OCI-LY7 (cell line): Measurements from ENCODE around the gene ZC3H12A. TPM values are rescaled to one million over a fixed set of nuclear protein-coding genes. Genes with fewer than 3 reads are reported as not detected.

ENCODE experiments used
- BruUV-seq: library from RNA; stranded (reverse); fragments of 400-500 nt; replicated peaks from 2 replicates; lab custom pipeline; 2021; lab: Mats Ljungman, UMichigan
- CTCF ChIA-PET: fragments of 300-600 bp; sonication (Branson Sonifier 250); formaldehyde crosslinking; loops from one replicate; lab custom pipeline; 2022; ENCODE audit warnings: antibody characterized with exemption; ENCODE audit not compliant: unreplicated experiment; lab: Charles Lee
- POLR2A ChIA-PET: fragments of 300-600 bp; sonication (Branson Sonifier 250); formaldehyde crosslinking; loops from one replicate; lab custom pipeline; 2022; ENCODE audit warnings: antibody characterized with exemption; lab: Charles Lee
- DNase-seq: peaks from one replicate; pipeline ENCODE4 v3.0.0-alpha.2; 2015; ENCODE audit warnings: low spot score
- H2AFZ ChIP-seq: fragments of 200-600 bp; sonication (generic), shearing (Covaris generic); 2 replicates; pipeline ENCODE4 v1.6.1; 2014; ENCODE audit warnings: mild to moderate bottlenecking, antibody characterized with exemption, low read length, moderate library complexity
- H3K27ac ChIP-seq: fragments of 200-600 bp; sonication (generic); 2 replicates; pipeline ENCODE4 v1.5.1; 2014; ENCODE audit warnings: mixed run types, low read depth, mild to moderate bottlenecking, moderate library complexity, low read length, inconsistent platforms; ENCODE audit not compliant: poor library complexity, severe bottlenecking
- H3K36me3 ChIP-seq: fragments of 200-600 bp; sonication (generic); 2 replicates; pipeline ENCODE4 v1.6.1; 2014; ENCODE audit warnings: mild to moderate bottlenecking, antibody characterized with exemption, low read length, moderate library complexity, mixed read lengths; ENCODE audit not compliant: insufficient read depth
- H3K4me1 ChIP-seq: fragments of 200-600 bp; sonication (generic); 2 replicates; pipeline ENCODE4 v1.5.1; 2014; ENCODE audit warnings: mild to moderate bottlenecking, low read length; ENCODE audit not compliant: insufficient read depth, poor library complexity, severe bottlenecking
- H3K4me2 ChIP-seq: fragments of 200-600 bp; sonication (generic); 2 replicates; pipeline ENCODE4 v1.6.1; 2014; ENCODE audit warnings: mild to moderate bottlenecking, low read length
- H3K4me3 ChIP-seq: fragments of 200-600 bp; sonication (generic); 2 replicates; pipeline ENCODE4 v1.5.1; 2014; ENCODE audit warnings: mild to moderate bottlenecking, low read depth, low read length; ENCODE audit not compliant: poor library complexity, severe bottlenecking
- H3K79me2 ChIP-seq: fragments of 200-600 bp; sonication (generic); 2 replicates; pipeline ENCODE4 v1.6.1; 2016; ENCODE audit warnings: low read depth, mild to moderate bottlenecking, low read length, moderate library complexity, mixed read lengths; ENCODE audit not compliant: insufficient read depth
- H3K9me2 ChIP-seq: fragments of 200-600 bp; sonication (generic); 2 replicates; pipeline ENCODE4 v1.6.1; 2016; ENCODE audit warnings: mild to moderate bottlenecking, low read length, mixed read lengths; ENCODE audit not compliant: insufficient read depth
- H3K9me3 ChIP-seq: fragments of 200-600 bp; sonication (generic); 2 replicates; pipeline ENCODE4 v1.6.1; 2014; ENCODE audit warnings: mild to moderate bottlenecking, mixed run types, low read length, mixed read lengths
- H4K20me1 ChIP-seq: fragments of 200-600 bp; sonication (generic); 2 replicates; pipeline ENCODE4 v1.6.1; 2014; ENCODE audit warnings: mild to moderate bottlenecking, antibody characterized with exemption, low read length, moderate library complexity, mixed read lengths; ENCODE audit not compliant: insufficient read depth
- EZH2phosphoT487 ChIP-seq: fragments of 200-600 bp; sonication (generic); IDR thresholded peaks from 2 replicates; pipeline ENCODE4 v1.6.1; 2018; ENCODE audit warnings: low read depth, borderline replicate concordance, mild to moderate bottlenecking, mixed run types, antibody characterized with exemption, low read length, moderate library complexity, mixed read lengths
- intact Hi-C: fragments of 100-400 bp; cut with micrococcal nuclease; formaldehyde crosslinking; loops from one replicate; pipeline ENCODE4 v1.10.0; 2022; ENCODE audit not compliant: unreplicated experiment
- total RNA-seq, 2 experiments: library from RNA; depleted of rRNA in 1 of 2; stranded (reverse); fragments of >200 nt in 1 of 2; shearing (Covaris generic) in 1 of 2; gene quantifications; 2 replicates each; pipeline ENCODE4 v1.2.3, GENCODE V29; 2014 to 2022
- TF ChIP-seq, protein P1 (sequence below): fragments of 200-600 bp; sonication (generic); conservative IDR thresholded peaks from 2 replicates; pipeline ENCODE4 v1.5.1; 2014; ENCODE audit warnings: mild to moderate bottlenecking, antibody characterized with exemption, low read length, moderate library complexity, mixed read lengths

The ZC3H12A gene
- total RNA-seq, 2 experiments from 2014 or later, result 11.5 to 20.7 TPM

GRCh38 chr1:37458551-37458950 is 15.8 kb upstream of the ZC3H12A start:
- Histone ChIP-seq H2AFZ (no peak overlapping the region), H3K36me3 (no peaks in the 10 kb centered on the region), H3K9me2 (no peaks in the 10 kb centered on the region), H4K20me1 (no peaks in the 10 kb centered on the region), H3K9me3 (no peaks in the 10 kb centered on the region), H3K4me2 (no peak overlapping the region), H3K27ac (no peak overlapping the region), H3K4me3 (no peak overlapping the region), H3K79me2 (no peaks in the 10 kb centered on the region), H3K4me1 (peaks cover 6% of the 10 kb centered on the region)
- no peak for TF ChIP-seq EZH2phosphoT487
- TF ChIP-seq, protein P1, sequence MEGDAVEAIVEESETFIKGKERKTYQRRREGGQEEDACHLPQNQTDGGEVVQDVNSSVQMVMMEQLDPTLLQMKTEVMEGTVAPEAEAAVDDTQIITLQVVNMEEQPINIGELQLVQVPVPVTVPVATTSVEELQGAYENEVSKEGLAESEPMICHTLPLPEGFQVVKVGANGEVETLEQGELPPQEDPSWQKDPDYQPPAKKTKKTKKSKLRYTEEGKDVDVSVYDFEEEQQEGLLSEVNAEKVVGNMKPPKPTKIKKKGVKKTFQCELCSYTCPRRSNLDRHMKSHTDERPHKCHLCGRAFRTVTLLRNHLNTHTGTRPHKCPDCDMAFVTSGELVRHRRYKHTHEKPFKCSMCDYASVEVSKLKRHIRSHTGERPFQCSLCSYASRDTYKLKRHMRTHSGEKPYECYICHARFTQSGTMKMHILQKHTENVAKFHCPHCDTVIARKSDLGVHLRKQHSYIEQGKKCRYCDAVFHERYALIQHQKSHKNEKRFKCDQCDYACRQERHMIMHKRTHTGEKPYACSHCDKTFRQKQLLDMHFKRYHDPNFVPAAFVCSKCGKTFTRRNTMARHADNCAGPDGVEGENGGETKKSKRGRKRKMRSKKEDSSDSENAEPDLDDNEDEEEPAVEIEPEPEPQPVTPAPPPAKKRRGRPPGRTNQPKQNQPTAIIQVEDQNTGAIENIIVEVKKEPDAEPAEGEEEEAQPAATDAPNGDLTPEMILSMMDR, result peak; percentile 65
- intact Hi-C loops, result loop anchor here (10.0 kb wide), 1 partner anchor 106 kb away; no protein-coding TSS in a partner anchor
- POLR2A ChIA-PET, result interaction anchor here (0.6 to 0.9 kb wide), 2 partner anchors 26 to 29 kb away, joined by 3 read pairs; no protein-coding TSS in a partner anchor
- peak; percentile 41 for DNase-seq
- no TSS peak for BruUV-seq
- CTCF ChIA-PET, result interaction anchor here (0.7 to 1.1 kb wide), 3 partner anchors 8 to 28 kb away, joined by 3 read pairs; no protein-coding TSS in a partner anchor

GRCh38 chr1:37461698-37462436 is 12.5 kb upstream of the ZC3H12A start:
- Histone ChIP-seq H3K27ac (no peak overlapping the region), H3K9me2 (no peaks in the 10 kb centered on the region), H2AFZ (no peak overlapping the region), H3K4me3 (no peak overlapping the region), H3K4me1 (no peaks in the 10 kb centered on the region), H3K4me2 (no peak overlapping the region), H4K20me1 (no peaks in the 10 kb centered on the region), H3K79me2 (no peaks in the 10 kb centered on the region), H3K9me3 (no peaks in the 10 kb centered on the region), H3K36me3 (no peaks in the 10 kb centered on the region)
- ChIA-PET CTCF (no interaction called here), POLR2A (interaction anchor here (0.6 kb wide), 1 partner anchor 12 kb away, joined by 4 read pairs; no protein-coding TSS in a partner anchor)
- TF ChIP-seq, protein P1, result no peak
- TF ChIP-seq EZH2phosphoT487, result no peak
- no TSS peak for BruUV-seq
- intact Hi-C loops, result no loop called here
- no peak for DNase-seq

DNA sequence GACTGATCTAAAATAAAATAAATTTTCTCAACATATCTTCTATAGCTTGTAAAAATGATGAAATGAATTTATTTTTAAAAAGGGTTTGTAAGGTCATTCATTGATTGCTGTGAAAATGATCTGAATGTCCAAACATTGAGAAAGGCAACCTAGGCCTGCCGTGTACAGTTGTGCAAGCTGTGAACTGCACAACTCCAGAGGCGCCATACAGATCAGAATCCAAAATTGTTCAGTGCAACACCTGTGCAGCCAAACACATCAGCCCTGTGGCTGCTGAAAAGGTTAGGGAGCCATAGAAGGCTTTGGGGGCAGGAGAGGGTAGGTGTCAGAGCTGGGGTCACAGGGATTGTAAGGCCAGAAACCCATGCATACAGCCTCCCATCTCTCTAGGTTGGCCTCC is 9.9 kb upstream of the ZC3H12A start:
- ChIA-PET POLR2A (interaction anchor here (1.0 kb wide), 1 partner anchor 10 kb away, joined by 3 read pairs; the partner anchor contains the start of gene ZC3H12A), CTCF (no interaction called here)
- no peaks in the 10 kb centered on the region for H3K4me1 ChIP-seq
- no peaks in the 10 kb centered on the region for H3K79me2 ChIP-seq
- no peaks in the 10 kb centered on the region for H3K9me2 ChIP-seq
- H3K27ac ChIP-seq, result no peak overlapping the region
- DNase-seq, result no peak
- no peak overlapping the region for H3K4me3 ChIP-seq
- no peaks in the 10 kb centered on the region for H4K20me1 ChIP-seq
- TF ChIP-seq EZH2phosphoT487, result no peak
- TF ChIP-seq, protein P1, result no peak
- H3K36me3 ChIP-seq, result no peaks in the 10 kb centered on the region
- intact Hi-C loops, result no loop called here
- no peak overlapping the region for H2AFZ ChIP-seq
- no peaks in the 10 kb centered on the region for H3K9me3 ChIP-seq
- H3K4me2 ChIP-seq, result no peak overlapping the region
- BruUV-seq, result no TSS peak
